GM23338 (cell line): Measurements from ENCODE around the gene FXYD5. TPM values are rescaled to one million over a fixed set of nuclear protein-coding genes. Genes with fewer than 3 reads are reported as not detected.

Experiments used
- ATAC-seq: fragments of 200-7000 bp; cut with Tn5 transposase; 3 replicates; pipeline ENCODE4 v1.9.1; 2020
- DNase-seq: peaks from one replicate; pipeline ENCODE4 v3.0.0-alpha.2; 2015; ENCODE audit warnings: low spot score
- H2AFZ ChIP-seq: fragments of 200-600 bp; sonication (generic); 2 replicates; pipeline ENCODE4 v1.8.0; 2016; ENCODE audit warnings: antibody characterized with exemption, mild to moderate bottlenecking, moderate library complexity
- H3F3A ChIP-seq: fragments of 200-600 bp; sonication (generic); replicated peaks from 2 replicates; pipeline ENCODE4 v1.8.0; 2017; ENCODE audit warnings: antibody characterized with exemption, mixed run types, low read depth
- H3K27ac ChIP-seq: fragments of 200-600 bp; sonication (generic); 2 replicates; pipeline ENCODE4 v1.6.1; 2016; ENCODE audit warnings: low read depth
- H3K27me3 ChIP-seq: fragments of 200-600 bp; sonication (generic); 2 replicates; pipeline ENCODE4 v1.8.0; 2016; ENCODE audit warnings: mild to moderate bottlenecking, mixed run types, moderate library complexity; ENCODE audit not compliant: insufficient read depth
- H3K36me3 ChIP-seq: fragments of 200-600 bp; sonication (generic); 2 replicates; pipeline ENCODE4 v1.8.0; 2016; ENCODE audit warnings: mild to moderate bottlenecking; ENCODE audit not compliant: insufficient read depth
- H3K4me1 ChIP-seq: fragments of 200-600 bp; sonication (generic); 2 replicates; pipeline ENCODE4 v1.8.0; 2016; ENCODE audit warnings: mild to moderate bottlenecking, moderate library complexity; ENCODE audit not compliant: insufficient read depth
- H3K4me2 ChIP-seq: fragments of 200-600 bp; sonication (generic); 2 replicates; pipeline ENCODE4 v1.7.1; 2017; ENCODE audit warnings: mixed run types
- H3K4me3 ChIP-seq: fragments of 200-600 bp; sonication (generic); 2 replicates; pipeline ENCODE4 v1.6.1; 2016; ENCODE audit warnings: mixed run types
- H3K79me2 ChIP-seq: fragments of 200-600 bp; sonication (generic); replicated peaks from 2 replicates; pipeline ENCODE4 v1.8.0; 2017; ENCODE audit warnings: mild to moderate bottlenecking; ENCODE audit not compliant: insufficient read depth
- H3K9me2 ChIP-seq: fragments of 200-600 bp; sonication (generic); 2 replicates; pipeline ENCODE4 v1.8.0; 2017; ENCODE audit not compliant: insufficient read depth
- H4K20me1 ChIP-seq: fragments of 200-600 bp; sonication (generic); replicated peaks from 2 replicates; pipeline ENCODE4 v1.8.0; 2017; ENCODE audit warnings: mild to moderate bottlenecking; ENCODE audit not compliant: insufficient read depth
- H3K27ac Mint-ChIP-seq: 2 replicates; pipeline ENCODE4 v1.8.0; 2020; ENCODE audit warnings: inconsistent platforms, mild to moderate bottlenecking, moderate library complexity, mixed read lengths
- H3K27me3 Mint-ChIP-seq: 3 replicates; pipeline ENCODE4 v1.8.0; 2022; ENCODE audit warnings: low read depth, mild to moderate bottlenecking, moderate library complexity, mixed read lengths, inconsistent platforms; ENCODE audit not compliant: insufficient read depth, poor library complexity
- H3K36me3 Mint-ChIP-seq: 3 replicates; pipeline ENCODE4 v1.8.0; 2021; ENCODE audit warnings: low read depth, mild to moderate bottlenecking, inconsistent platforms, moderate library complexity, mixed read lengths
- H3K4me1 Mint-ChIP-seq: 3 replicates; pipeline ENCODE4 v1.8.0; 2020; ENCODE audit warnings: mild to moderate bottlenecking, inconsistent platforms, mixed read lengths
- H3K4me3 Mint-ChIP-seq: 3 replicates; pipeline ENCODE4 v1.8.0; 2021; ENCODE audit warnings: moderate library complexity, mild to moderate bottlenecking, inconsistent platforms, mixed read lengths
- H3K9me3 Mint-ChIP-seq: 3 replicates; pipeline ENCODE4 v1.8.0; 2020; ENCODE audit warnings: moderate library complexity, mild to moderate bottlenecking, inconsistent platforms, mixed read lengths
- POLR2AphosphoS5 ChIP-seq: IDR thresholded peaks from 2 replicates; pipeline ENCODE4 v1.6.1; 2016; ENCODE audit warnings: antibody characterized with exemption, low read depth
- polyA plus RNA-seq: library from polyadenylated mRNA; unstranded; fragments of >200 nt; fragmentation: Nextera tagmentation; extraction: Ambion mirVana; gene quantifications from 2 replicates; pipeline ENCODE4 v1.2.1, GENCODE V29; 2016
- total RNA-seq: library from RNA; depleted of rRNA; stranded (reverse); fragments of >200 nt; shearing (Covaris generic); gene quantifications from 2 replicates; pipeline ENCODE4 v1.2.3, GENCODE V29; 2014
- TF ChIP-seq, protein P1 (sequence below), 2 experiments: fragments of 200-600 bp in 1 of 2; sonication (generic) in 1 of 2; conservative IDR thresholded peaks; 2 replicates each; pipeline versions ENCODE4 v1.5.1 to v1.6.1; 2016 to 2017; ENCODE audit warnings: antibody characterized with exemption in 2 of 2, low read depth in 2 of 2, mild to moderate bottlenecking in 2 of 2, moderate library complexity in 1 of 2
- TF ChIP-seq, protein P2 (sequence below): IDR thresholded peaks from 2 replicates; pipeline ENCODE4 v1.6.1; 2016; ENCODE audit warnings: antibody characterized with exemption
- TF ChIP-seq, protein P3 (sequence below): fragments of 250-450 bp; sonication (Bioruptor Pico); IDR thresholded peaks from 2 replicates; pipeline ENCODE4 v1.5.0; 2020; ENCODE audit warnings: mild to moderate bottlenecking, moderate library complexity

FXYD5 gene
- total and polyA plus RNA-seq, 2 experiments from 2014 or later: 97.7 to 233 TPM

DNA sequence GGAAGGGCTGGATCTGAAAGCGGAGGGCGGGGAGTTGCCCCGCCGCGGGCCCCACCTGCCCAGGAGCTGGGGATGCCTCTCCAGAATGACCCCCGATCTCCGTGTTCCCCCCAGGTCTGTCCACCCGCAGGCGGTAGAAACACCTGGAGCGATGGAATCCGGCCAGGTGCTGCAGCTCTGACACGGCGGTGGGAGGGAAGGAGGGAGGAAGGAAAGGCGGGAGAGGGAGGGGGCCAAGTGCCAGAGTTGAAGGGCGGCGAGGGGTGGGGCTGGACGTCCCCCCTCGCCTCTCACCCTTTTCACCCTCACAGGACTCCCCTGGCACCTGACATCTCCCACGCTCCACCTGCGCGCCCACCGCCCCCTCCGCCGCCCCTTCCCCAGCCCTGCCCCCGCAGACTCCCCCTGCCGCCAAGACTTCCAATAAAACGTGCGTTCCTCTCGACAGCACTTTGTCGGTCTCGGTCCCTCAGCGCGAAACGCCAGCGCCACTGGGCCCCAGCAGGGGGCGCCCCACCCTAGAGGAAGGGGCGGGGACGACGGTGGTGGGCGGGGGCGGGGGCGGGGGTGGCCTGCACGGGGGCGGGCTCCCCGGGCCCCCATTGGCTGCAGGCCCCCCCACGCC lies 11.8 kb upstream of the FXYD5 start:
- no peaks in the 10 kb centered on the region for H3K9me2 ChIP-seq
- Mint-ChIP-seq H3K4me1 (peaks cover 40% of the 10 kb centered on the region), H3K27me3 (peaks cover 38% of the 10 kb centered on the region), H3K27ac (no peak overlapping the region), H3K9me3 (no peaks in the 10 kb centered on the region; the same call in 1 of the 3 replicates), H3K4me3 (peak overlapping the region; percentile 76), H3K36me3 (0 out of 3 replicates have a peak, but pooled peaks cover 3% of the 10 kb centered on the region)
- peak overlapping the region; percentile 89 for H3K4me3 ChIP-seq
- H3K79me2 ChIP-seq: no peaks in the 10 kb centered on the region
- H3K4me2 ChIP-seq: peak overlapping the region; percentile 99
- TF ChIP-seq, protein P1, sequence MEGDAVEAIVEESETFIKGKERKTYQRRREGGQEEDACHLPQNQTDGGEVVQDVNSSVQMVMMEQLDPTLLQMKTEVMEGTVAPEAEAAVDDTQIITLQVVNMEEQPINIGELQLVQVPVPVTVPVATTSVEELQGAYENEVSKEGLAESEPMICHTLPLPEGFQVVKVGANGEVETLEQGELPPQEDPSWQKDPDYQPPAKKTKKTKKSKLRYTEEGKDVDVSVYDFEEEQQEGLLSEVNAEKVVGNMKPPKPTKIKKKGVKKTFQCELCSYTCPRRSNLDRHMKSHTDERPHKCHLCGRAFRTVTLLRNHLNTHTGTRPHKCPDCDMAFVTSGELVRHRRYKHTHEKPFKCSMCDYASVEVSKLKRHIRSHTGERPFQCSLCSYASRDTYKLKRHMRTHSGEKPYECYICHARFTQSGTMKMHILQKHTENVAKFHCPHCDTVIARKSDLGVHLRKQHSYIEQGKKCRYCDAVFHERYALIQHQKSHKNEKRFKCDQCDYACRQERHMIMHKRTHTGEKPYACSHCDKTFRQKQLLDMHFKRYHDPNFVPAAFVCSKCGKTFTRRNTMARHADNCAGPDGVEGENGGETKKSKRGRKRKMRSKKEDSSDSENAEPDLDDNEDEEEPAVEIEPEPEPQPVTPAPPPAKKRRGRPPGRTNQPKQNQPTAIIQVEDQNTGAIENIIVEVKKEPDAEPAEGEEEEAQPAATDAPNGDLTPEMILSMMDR (conservative IDR thresholded peaks at IDR 0.05; ENCODE audit: low read depth in 2 of 2): peak; percentile 37 to 61
- no peak; the same call in 1 of the 2 replicates for TF ChIP-seq POLR2AphosphoS5
- TF ChIP-seq, protein P2, sequence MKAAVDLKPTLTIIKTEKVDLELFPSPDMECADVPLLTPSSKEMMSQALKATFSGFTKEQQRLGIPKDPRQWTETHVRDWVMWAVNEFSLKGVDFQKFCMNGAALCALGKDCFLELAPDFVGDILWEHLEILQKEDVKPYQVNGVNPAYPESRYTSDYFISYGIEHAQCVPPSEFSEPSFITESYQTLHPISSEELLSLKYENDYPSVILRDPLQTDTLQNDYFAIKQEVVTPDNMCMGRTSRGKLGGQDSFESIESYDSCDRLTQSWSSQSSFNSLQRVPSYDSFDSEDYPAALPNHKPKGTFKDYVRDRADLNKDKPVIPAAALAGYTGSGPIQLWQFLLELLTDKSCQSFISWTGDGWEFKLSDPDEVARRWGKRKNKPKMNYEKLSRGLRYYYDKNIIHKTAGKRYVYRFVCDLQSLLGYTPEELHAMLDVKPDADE: no peak
- TF ChIP-seq, protein P3, sequence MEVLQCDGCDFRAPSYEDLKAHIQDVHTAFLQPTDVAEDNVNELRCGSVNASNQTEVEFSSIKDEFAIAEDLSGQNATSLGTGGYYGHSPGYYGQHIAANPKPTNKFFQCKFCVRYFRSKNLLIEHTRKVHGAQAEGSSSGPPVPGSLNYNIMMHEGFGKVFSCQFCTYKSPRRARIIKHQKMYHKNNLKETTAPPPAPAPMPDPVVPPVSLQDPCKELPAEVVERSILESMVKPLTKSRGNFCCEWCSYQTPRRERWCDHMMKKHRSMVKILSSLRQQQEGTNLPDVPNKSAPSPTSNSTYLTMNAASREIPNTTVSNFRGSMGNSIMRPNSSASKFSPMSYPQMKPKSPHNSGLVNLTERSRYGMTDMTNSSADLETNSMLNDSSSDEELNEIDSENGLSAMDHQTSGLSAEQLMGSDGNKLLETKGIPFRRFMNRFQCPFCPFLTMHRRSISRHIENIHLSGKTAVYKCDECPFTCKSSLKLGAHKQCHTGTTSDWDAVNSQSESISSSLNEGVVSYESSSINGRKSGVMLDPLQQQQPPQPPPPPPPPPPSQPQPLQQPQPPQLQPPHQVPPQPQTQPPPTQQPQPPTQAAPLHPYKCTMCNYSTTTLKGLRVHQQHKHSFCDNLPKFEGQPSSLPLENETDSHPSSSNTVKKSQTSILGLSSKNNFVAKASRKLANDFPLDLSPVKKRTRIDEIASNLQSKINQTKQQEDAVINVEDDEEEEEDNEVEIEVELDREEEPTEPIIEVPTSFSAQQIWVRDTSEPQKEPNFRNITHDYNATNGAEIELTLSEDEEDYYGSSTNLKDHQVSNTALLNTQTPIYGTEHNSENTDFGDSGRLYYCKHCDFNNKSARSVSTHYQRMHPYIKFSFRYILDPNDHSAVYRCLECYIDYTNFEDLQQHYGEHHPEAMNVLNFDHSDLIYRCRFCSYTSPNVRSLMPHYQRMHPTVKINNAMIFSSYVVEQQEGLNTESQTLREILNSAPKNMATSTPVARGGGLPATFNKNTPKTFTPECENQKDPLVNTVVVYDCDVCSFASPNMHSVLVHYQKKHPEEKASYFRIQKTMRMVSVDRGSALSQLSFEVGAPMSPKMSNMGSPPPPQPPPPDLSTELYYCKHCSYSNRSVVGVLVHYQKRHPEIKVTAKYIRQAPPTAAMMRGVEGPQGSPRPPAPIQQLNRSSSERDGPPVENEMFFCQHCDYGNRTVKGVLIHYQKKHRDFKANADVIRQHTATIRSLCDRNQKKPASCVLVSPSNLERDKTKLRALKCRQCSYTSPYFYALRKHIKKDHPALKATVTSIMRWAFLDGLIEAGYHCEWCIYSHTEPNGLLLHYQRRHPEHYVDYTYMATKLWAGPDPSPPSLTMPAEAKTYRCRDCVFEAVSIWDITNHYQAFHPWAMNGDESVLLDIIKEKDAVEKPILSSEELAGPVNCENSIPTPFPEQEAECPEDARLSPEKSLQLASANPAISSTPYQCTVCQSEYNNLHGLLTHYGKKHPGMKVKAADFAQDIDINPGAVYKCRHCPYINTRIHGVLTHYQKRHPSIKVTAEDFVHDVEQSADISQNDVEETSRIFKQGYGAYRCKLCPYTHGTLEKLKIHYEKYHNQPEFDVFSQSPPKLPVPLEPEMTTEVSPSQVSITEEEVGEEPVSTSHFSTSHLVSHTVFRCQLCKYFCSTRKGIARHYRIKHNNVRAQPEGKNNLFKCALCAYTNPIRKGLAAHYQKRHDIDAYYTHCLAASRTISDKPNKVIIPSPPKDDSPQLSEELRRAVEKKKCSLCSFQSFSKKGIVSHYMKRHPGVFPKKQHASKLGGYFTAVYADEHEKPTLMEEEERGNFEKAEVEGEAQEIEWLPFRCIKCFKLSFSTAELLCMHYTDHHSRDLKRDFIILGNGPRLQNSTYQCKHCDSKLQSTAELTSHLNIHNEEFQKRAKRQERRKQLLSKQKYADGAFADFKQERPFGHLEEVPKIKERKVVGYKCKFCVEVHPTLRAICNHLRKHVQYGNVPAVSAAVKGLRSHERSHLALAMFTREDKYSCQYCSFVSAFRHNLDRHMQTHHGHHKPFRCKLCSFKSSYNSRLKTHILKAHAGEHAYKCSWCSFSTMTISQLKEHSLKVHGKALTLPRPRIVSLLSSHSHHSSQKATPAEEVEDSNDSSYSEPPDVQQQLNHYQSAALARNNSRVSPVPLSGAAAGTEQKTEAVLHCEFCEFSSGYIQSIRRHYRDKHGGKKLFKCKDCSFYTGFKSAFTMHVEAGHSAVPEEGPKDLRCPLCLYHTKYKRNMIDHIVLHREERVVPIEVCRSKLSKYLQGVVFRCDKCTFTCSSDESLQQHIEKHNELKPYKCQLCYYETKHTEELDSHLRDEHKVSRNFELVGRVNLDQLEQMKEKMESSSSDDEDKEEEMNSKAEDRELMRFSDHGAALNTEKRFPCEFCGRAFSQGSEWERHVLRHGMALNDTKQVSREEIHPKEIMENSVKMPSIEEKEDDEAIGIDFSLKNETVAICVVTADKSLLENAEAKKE (CRISPR knock-in tag): no peak
- 0 out of 2 replicates have a peak, but pooled peaks cover 4% of the 10 kb centered on the region for H4K20me1 ChIP-seq
- DNase-seq (peak; percentile 91), ATAC-seq (peak; percentile 21)
- no peaks in the 10 kb centered on the region for H3K36me3 ChIP-seq
- H2AFZ ChIP-seq: peak overlapping the region; percentile 83
- H3K27me3 ChIP-seq: peaks cover 20% of the 10 kb centered on the region
- H3K27ac ChIP-seq: peak overlapping the region; percentile 83; the same call in 1 of the 2 replicates
- peaks cover 30% of the 10 kb centered on the region for H3K4me1 ChIP-seq
- H3F3A ChIP-seq: peaks cover 7% of the 10 kb centered on the region; the same call in 1 of the 2 replicates
